GM12891 (cell line): ENCODE data around the gene USP48.

ENCODE experiments used
- POLR2A ChIP-seq: IDR thresholded peaks from 2 replicates; pipeline ENCODE4 v1.6.1; 2011; ENCODE audit warnings: low read depth, low read length, control low read depth
- SPI1 ChIP-seq: IDR thresholded peaks from 2 replicates; pipeline ENCODE4 v1.6.1; 2011; ENCODE audit warnings: low read depth, low read length, control low read depth
- TAF1 ChIP-seq: IDR thresholded peaks from 2 replicates; pipeline ENCODE4 v1.6.1; 2011; ENCODE audit warnings: low read depth, low read length, control low read depth

DNA sequence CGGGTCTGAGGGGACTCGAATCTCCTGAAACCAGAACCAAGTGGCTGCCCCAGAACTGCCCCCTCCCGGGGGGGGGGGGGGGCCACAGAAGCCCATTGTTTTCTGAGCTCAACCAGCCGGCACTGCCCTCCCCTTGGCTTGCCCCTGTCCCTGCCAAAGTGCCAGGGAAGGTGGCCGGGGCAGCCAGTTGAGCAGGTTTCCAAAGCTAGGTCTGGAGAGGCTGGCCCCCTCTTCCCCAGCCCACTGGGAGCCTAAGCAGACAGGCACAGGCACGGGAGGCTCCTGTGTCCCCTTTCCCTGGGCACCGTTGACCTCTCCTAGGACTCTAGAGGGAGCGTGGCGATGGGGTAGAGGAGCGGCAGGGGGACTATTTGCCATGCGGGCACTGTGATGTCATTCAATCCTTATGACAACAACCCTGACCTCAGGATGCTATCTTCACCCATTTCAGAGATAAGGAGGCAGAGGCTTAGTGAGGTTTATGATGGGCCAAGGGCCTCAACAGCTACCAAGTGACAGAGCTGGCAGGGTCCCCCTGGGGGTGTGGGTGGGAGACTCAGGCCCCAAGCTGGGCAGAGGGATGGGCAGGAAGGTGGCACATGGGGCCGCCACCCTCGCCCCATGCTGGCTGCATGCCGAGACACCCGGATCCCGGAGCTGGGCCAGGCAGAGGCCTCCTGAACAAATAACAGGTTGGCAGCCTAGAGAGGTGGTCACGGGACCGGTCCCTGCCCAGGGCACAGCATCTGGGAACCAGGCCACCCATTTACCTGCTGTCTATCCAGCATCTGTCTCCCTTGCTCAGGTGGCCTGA, 148.8 kb downstream of the USP48 start:
- no peak for TF ChIP-seq TAF1
- TF ChIP-seq POLR2A = no peak
- no peak for TF ChIP-seq SPI1
